Loucy (cell line): ENCODE measurements around the gene CD180.

Experiments
- H2AFZ ChIP-seq: fragments of 200-600 bp; sonication (generic); 2 replicates; pipeline ENCODE4 v1.6.0; 2016; ENCODE audit warnings: antibody characterized with exemption, mild to moderate bottlenecking, low read length, moderate library complexity
- H3F3A ChIP-seq: fragments of 200-600 bp; 2 replicates; pipeline ENCODE4 v1.6.0; 2016; ENCODE audit warnings: antibody characterized with exemption, low read depth, mild to moderate bottlenecking
- H3K27me3 ChIP-seq: fragments of 200-600 bp; sonication (generic); 2 replicates; pipeline ENCODE4 v1.6.1; 2014; ENCODE audit warnings: low read length, mild to moderate bottlenecking; ENCODE audit not compliant: insufficient read depth, poor library complexity, severe bottlenecking
- H3K36me3 ChIP-seq: fragments of 200-600 bp; sonication (generic); 2 replicates; pipeline ENCODE4 v1.6.1; 2016; ENCODE audit warnings: low read length; ENCODE audit not compliant: insufficient read depth
- H3K4me1 ChIP-seq: fragments of 200-600 bp; sonication (generic); 2 replicates; pipeline ENCODE4 v1.5.1; 2014; ENCODE audit warnings: low read length, mild to moderate bottlenecking; ENCODE audit not compliant: insufficient read depth, poor library complexity, severe bottlenecking
- H3K4me2 ChIP-seq: fragments of 200-600 bp; sonication (generic); 2 replicates; pipeline ENCODE4 v1.6.0; 2014; ENCODE audit warnings: antibody characterized with exemption, low read length, low read depth, mild to moderate bottlenecking; ENCODE audit not compliant: poor library complexity, severe bottlenecking
- H3K4me3 ChIP-seq: fragments of 200-600 bp; sonication (generic); 2 replicates; pipeline ENCODE4 v1.5.1; 2014; ENCODE audit warnings: low read length, mild to moderate bottlenecking, mixed read lengths; ENCODE audit not compliant: poor library complexity, severe bottlenecking
- H3K79me2 ChIP-seq: fragments of 200-600 bp; sonication (generic); 2 replicates; pipeline ENCODE4 v1.6.1; 2014; ENCODE audit warnings: low read length; ENCODE audit not compliant: insufficient read depth
- H3K9ac ChIP-seq: fragments of 200-600 bp; sonication (generic); 2 replicates; pipeline ENCODE4 v1.6.0; 2014; ENCODE audit warnings: mild to moderate bottlenecking, low read depth, low read length, moderate library complexity; ENCODE audit not compliant: poor library complexity, severe bottlenecking
- H3K9me2 ChIP-seq: fragments of 200-600 bp; sonication (generic); replicated peaks from 2 replicates; pipeline ENCODE4 v1.6.1; 2016; ENCODE audit warnings: low read depth, low read length, mixed read lengths
- H3K9me3 ChIP-seq: fragments of 200-600 bp; sonication (generic); 2 replicates; pipeline ENCODE4 v1.6.1; 2014; ENCODE audit warnings: mild to moderate bottlenecking, antibody characterized with exemption, low read length, low read depth; ENCODE audit not compliant: insufficient read depth
- H4K20me1 ChIP-seq: fragments of 200-600 bp; sonication (generic); 2 replicates; pipeline ENCODE4 v1.6.0; 2014; ENCODE audit warnings: antibody characterized with exemption, low read length, mild to moderate bottlenecking; ENCODE audit not compliant: insufficient read depth, poor library complexity, severe bottlenecking
- CTCF ChIP-seq: fragments of 200-600 bp; sonication (generic); conservative IDR thresholded peaks from 2 replicates; pipeline ENCODE4 v1.5.1; 2014; ENCODE audit warnings: mild to moderate bottlenecking, antibody characterized with exemption, low read length
- EZH2phosphoT487 ChIP-seq: fragments of 200-600 bp; IDR thresholded peaks from 2 replicates; pipeline ENCODE4 v1.6.1; 2018; ENCODE audit warnings: antibody characterized with exemption, mild to moderate bottlenecking, moderate library complexity, borderline replicate concordance

Gene CD180

GRCh38 chr5:67244345-67244793 is 47.8 kb upstream of the CD180 start:
- H3K79me2 ChIP-seq = no peaks in the 10 kb centered on the region
- no peak for TF ChIP-seq CTCF
- no peak for TF ChIP-seq EZH2phosphoT487
- H3K9me3 ChIP-seq = no peaks in the 10 kb centered on the region
- no peaks in the 10 kb centered on the region for H3F3A ChIP-seq
- no peak overlapping the region for H3K4me2 ChIP-seq
- no peaks in the 10 kb centered on the region for H3K9me2 ChIP-seq
- H3K36me3 ChIP-seq = no peaks in the 10 kb centered on the region
- H3K9ac ChIP-seq = no peak overlapping the region
- H2AFZ ChIP-seq = no peak overlapping the region
- H3K27me3 ChIP-seq = no peaks in the 10 kb centered on the region
- H4K20me1 ChIP-seq = no peaks in the 10 kb centered on the region
- peaks cover 41% of the 10 kb centered on the region for H3K4me1 ChIP-seq
- no peak overlapping the region for H3K4me3 ChIP-seq

DNA sequence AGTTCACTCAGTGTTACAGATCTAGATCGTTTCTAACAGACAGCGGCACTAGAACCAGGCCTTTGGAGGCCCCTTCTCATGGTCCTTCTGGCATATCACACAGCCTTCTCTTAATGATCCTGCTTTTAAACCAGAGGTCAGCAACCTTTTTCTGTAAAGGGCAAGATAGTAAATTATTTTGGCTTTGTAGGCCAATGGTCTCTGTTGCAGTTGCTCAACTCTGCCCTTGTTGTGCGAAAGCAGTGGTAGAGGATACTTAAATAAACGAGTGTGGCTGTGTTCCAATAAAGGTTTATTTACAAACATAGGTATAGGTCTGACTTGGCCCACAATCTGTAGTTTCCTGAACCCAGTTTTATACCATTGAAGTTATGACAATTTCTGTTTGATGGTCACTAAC is 47.3 kb upstream of the CD180 start:
- no peaks in the 10 kb centered on the region for H3K9me3 ChIP-seq

DNA sequence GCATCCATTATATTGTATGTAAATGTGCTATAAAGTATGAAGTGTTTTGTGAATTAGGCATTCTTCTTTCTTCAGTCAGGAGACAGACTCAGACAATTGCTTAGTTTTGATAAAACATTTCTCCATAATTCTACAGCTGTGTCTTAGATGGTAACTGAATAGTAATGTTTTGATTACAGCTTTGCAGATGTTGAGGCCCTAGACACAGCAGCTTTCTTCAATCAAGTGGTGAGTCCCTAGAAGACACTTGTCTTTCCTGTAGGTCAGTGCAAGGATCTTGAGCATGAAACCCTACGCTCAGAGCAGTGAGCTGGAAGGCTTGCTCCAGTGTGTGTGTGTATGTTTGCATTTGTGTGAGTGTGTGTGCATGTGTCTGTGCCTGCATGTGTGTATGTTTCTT is 46.8 kb upstream of the CD180 start:
- no peaks in the 10 kb centered on the region for H3F3A ChIP-seq
- TF ChIP-seq CTCF (no peak), EZH2phosphoT487 (no peak)

More for the DNA sequence above, 47.3 kb upstream of the CD180 start:
- Histone ChIP-seq H3F3A (no peaks in the 10 kb centered on the region), H3K36me3 (no peaks in the 10 kb centered on the region), H3K27me3 (no peaks in the 10 kb centered on the region), H3K4me1 (peaks cover 37% of the 10 kb centered on the region), H3K4me2 (no peak overlapping the region), H2AFZ (no peak overlapping the region), H4K20me1 (no peaks in the 10 kb centered on the region), H3K4me3 (no peak overlapping the region), H3K9me2 (no peaks in the 10 kb centered on the region), H3K79me2 (no peaks in the 10 kb centered on the region), H3K9ac (no peak overlapping the region)
- TF ChIP-seq EZH2phosphoT487 (no peak), CTCF (no peak)

More for the DNA sequence above, 46.8 kb upstream of the CD180 start:
- no peaks in the 10 kb centered on the region for H3K79me2 ChIP-seq
- no peak overlapping the region for H2AFZ ChIP-seq
- H3K4me3 ChIP-seq = no peak overlapping the region
- H3K9ac ChIP-seq = no peak overlapping the region
- no peaks in the 10 kb centered on the region for H3K9me2 ChIP-seq
- H4K20me1 ChIP-seq = no peaks in the 10 kb centered on the region
- H3K36me3 ChIP-seq = no peaks in the 10 kb centered on the region
- no peaks in the 10 kb centered on the region for H3K9me3 ChIP-seq
- no peaks in the 10 kb centered on the region for H3K27me3 ChIP-seq
- peaks cover 31% of the 10 kb centered on the region for H3K4me1 ChIP-seq
- no peak overlapping the region for H3K4me2 ChIP-seq
